ENCODE results near the gene ZNF320.
"Not testable (repeated sequence)": the region's sequence is repeated elsewhere in the genome, so short reads cannot be mapped to it uniquely, and the experiment has no call there.

The ZNF320 gene

DNA sequence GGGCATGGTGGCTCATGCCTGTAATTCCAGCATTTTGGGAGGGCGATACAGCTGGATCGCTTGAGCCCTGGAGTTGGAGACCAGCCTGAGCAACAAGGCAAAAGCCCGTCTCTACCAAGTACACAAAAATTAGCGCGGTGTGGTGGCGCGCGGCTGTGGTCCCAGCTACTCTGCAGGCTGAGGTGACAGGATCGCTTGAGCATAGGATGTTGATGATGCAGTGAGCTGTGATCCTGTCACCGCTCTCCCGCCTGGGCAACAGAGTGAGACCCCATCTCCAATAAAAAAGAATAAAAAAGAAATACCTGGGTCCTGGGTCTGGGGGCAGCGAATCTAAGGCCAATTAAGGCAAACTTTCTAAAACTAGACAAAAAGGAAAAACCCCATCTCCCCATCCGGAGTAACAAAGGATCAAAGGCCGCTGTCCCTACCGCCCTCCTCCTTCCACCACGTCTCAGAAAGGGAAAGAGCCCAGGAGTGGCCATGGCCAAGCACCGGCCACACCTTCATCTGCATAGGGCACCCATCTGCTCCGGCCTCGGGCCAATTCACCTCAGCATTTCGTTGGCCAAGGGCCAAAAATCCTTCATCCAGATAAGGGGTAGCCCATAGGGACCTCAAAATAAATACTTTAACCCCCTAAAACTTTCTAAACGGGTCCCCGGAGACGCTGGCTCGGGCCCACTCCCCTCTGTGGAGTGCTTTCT, 851 bp downstream of the ZNF320 start:
- DNase-seq = peak; percentile 22
- peaks cover 32 to 46% of the 10 kb centered on the region in 2 donors for H3K36me3 Mint-ChIP-seq

DNA sequence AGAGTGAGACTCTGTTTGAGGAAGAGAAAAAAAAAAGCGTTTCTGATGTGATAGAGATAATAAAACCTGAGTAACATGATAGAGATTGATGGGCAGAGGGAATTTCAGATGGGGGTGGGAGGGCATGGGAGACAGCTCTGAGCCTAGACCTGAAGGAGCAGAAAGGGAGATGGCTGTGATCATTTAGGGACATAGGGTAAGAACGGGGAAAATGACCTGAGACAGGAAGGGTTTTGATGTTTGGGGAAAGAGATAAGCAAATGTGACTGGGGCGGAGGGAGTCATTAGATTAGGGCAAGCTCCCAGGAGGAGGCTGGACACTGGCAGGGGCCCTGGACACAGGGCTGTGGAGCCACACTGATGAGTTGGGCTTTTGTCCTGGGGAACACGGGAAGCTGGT, 6.1 kb downstream of the ZNF320 start:
- Mint-ChIP-seq H3K36me3 (peaks cover 67 to 80% of the 10 kb centered on the region in 2 donors), H3K27ac (no peak overlapping the region), H3K4me3 (no peak overlapping the region), H3K9me3 (peaks cover 0 to 5% of the 10 kb centered on the region in 2 donors), H3K4me1 (peaks cover 12 to 26% of the 10 kb centered on the region in 2 donors), H3K27me3 (no peaks in the 10 kb centered on the region)
- no peak for ATAC-seq (replicated peaks)
- no peak for DNase-seq

More for the DNA sequence above, 851 bp downstream of the ZNF320 start:
- H3K27me3 Mint-ChIP-seq = no peaks in the 10 kb centered on the region
- H3K4me1 Mint-ChIP-seq = peaks cover 17 to 45% of the 10 kb centered on the region in 2 donors
- peak overlapping the region; percentile 92 to 98 for H3K4me3 Mint-ChIP-seq
- ATAC-seq (replicated peaks) = peak; percentile 8 to 9
- H3K27ac Mint-ChIP-seq = peak overlapping the region; percentile 93
- peaks cover 5 to 9% of the 10 kb centered on the region in 2 donors for H3K9me3 Mint-ChIP-seq

DNA sequence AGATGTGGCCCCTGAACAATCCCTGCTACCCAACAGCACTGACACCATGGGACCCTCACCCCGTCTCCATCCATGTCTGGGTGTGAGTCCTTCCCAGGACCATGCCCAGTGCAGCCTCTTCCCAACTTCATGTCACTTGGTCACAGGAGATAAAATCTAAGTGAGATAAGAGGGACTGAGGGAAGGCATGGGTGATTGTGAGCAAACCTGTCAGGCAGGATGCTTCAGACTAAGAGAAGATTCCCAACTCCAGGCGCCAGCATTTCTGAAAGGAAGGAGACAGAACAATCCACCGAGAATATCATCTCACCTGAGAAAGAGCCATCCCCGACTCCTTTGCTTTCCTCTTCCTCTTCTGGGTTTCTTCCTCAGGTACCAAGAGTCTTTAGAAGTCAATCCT, 7.5 kb downstream of the ZNF320 start:
- H3K9me3 Mint-ChIP-seq = peaks cover 0 to 5% of the 10 kb centered on the region in 2 donors
- no peaks in the 10 kb centered on the region for H3K27me3 Mint-ChIP-seq
- H3K36me3 Mint-ChIP-seq = peaks cover 73 to 80% of the 10 kb centered on the region in 2 donors
- peaks cover 11 to 19% of the 10 kb centered on the region in 2 donors for H3K4me1 Mint-ChIP-seq
- no peak overlapping the region for H3K27ac Mint-ChIP-seq
- no peak for DNase-seq
- H3K4me3 Mint-ChIP-seq = no peak overlapping the region
- ATAC-seq (replicated peaks) = no peak

DNA sequence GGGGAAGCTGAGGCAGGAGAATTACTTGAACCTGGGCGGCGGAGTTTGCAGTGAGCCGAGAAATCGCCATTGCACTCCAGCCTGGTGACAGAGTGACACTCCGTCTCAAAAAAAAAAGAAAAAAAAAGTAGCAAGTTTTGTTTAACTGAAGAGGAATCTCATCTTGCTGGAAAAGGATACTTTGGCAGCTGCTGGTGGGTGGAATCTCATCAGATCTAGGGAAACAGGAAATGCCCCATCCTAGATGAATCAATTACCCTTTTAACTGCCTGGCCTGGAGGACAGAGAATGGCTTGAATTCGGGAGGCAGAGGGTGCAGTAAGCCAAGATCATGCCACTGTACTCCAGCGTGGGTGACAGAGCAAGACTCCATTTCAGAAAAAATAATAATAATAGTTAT, 8.4 kb downstream of the ZNF320 start:
- no peak for DNase-seq
- H3K36me3 Mint-ChIP-seq = peaks cover 75 to 82% of the 10 kb centered on the region in 2 donors
- peaks cover 2 to 7% of the 10 kb centered on the region in 2 donors for H3K9me3 Mint-ChIP-seq
- H3K27ac Mint-ChIP-seq = peak overlapping the region; percentile 56
- H3K27me3 Mint-ChIP-seq = no peaks in the 10 kb centered on the region
- no peak overlapping the region for H3K4me3 Mint-ChIP-seq
- peaks cover 8 to 14% of the 10 kb centered on the region in 2 donors for H3K4me1 Mint-ChIP-seq
- no peak for ATAC-seq (replicated peaks)

DNA sequence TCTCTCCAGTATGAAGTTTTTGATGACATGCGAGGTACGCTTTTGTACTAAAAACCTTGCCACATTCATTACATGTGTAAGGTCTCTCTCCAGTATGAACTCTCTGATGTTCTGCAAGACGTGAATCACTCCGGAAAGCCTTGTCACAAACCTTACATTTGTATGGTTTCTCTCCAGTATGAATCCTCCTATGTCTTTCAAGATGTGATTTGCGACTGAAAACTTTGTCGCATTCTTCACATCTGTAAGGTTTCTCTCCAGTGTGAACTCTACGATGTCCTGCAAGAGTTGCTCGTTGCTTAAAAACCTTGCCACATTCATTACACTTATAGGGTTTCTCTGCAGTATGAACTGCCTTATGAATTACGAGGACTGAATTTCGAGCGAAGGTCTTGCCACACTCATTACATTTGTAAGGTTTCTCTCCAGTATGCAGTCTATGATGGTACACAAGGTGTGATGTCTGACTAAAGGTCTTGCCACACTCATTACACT, 16.5 kb downstream of the ZNF320 start:
- Mint-ChIP-seq H3K9me3 (peaks cover 33 to 36% of the 10 kb centered on the region in 2 donors), H3K36me3 (peaks cover 80 to 87% of the 10 kb centered on the region in 2 donors), H3K27ac (peak overlapping the region; percentile 21), H3K27me3 (no peaks in the 10 kb centered on the region), H3K4me3 (no peak overlapping the region), H3K4me1 (no peaks in the 10 kb centered on the region)
- DNase-seq = no peak
- ATAC-seq (replicated peaks) = no peak

DNA sequence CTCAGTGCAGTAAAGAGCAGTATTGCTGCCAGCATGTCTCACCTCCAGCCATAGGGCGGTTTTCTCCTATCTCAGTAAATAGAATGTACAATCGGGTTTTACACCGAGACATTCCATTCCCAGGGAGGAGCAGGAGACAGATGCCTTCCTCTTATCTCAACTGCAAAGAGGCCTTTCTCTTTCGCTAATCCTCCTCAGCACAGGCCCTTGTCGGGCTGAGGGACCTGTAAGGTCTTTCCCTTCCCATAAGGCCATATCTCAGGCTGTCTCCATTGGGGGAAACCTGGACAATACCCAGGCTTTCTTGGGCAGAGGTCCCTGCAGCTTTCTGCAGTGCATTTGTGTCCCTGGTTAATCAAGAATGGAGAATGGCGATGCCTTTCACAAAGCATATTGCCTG, 24.4 kb downstream of the ZNF320 start:
- not testable (repeated sequence) for H3K27ac Mint-ChIP-seq; H3K4me1 Mint-ChIP-seq; DNase-seq; H3K27me3 Mint-ChIP-seq; ATAC-seq (replicated peaks); H3K4me3 Mint-ChIP-seq
- peaks cover 10 to 16% of the 10 kb centered on the region in 2 donors for H3K9me3 Mint-ChIP-seq
- H3K36me3 Mint-ChIP-seq = peaks cover 26 to 42% of the 10 kb centered on the region in 2 donors

DNA sequence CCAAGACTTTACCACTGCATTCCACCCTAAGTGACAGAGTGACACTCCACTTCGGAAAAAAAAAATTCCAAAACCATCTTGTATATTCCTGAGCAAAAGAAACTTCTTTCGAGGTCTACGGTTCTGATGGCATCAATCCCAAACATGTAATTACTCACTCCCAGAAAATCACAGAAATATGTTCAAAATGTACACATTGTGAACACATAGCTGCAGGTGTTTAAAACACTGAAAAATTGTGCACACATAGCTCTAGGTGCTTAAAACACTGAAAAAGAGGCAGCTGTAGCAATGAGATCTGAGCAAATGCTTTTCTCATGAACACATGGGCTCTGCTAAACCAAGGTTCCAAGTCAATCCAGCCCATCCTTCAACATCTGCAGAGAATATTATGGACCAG, 26.0 kb downstream of the ZNF320 start:
- H3K36me3 Mint-ChIP-seq = peaks cover 15 to 34% of the 10 kb centered on the region in 2 donors

DNA sequence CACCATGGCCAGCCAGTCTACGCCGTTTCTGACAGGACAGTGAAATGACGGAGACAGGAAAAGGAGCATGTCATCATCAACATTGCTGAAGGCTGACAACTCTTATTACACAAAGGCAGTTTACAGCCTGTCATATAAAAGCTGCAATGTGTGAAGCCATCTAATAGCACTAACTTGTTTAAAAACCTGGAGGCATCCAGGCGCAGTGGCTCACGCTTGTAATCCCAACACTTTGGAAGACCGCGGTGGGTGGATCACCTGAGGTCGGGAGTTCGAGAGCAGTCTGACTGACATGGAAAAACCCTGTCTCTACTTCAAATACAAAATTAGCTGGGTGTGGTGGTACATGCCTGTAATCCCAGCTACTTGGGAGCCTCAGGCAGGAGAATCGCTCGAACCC, 29.4 kb downstream of the ZNF320 start:
- H3K27me3 Mint-ChIP-seq; H3K4me3 Mint-ChIP-seq; DNase-seq; H3K9me3 Mint-ChIP-seq; H3K27ac Mint-ChIP-seq; H3K4me1 Mint-ChIP-seq; ATAC-seq (replicated peaks): not testable (repeated sequence)
- H3K36me3 Mint-ChIP-seq = peaks cover 10 to 20% of the 10 kb centered on the region in 2 donors

More for the DNA sequence above, 26.0 kb downstream of the ZNF320 start:
- Mint-ChIP-seq H3K4me3 (no peak overlapping the region), H3K9me3 (peaks cover 3 to 10% of the 10 kb centered on the region in 2 donors), H3K27me3 (no peaks in the 10 kb centered on the region), H3K27ac (no peak overlapping the region), H3K4me1 (no peaks in the 10 kb centered on the region)
- DNase-seq (no peak), ATAC-seq (replicated peaks) (no peak)

DNA sequence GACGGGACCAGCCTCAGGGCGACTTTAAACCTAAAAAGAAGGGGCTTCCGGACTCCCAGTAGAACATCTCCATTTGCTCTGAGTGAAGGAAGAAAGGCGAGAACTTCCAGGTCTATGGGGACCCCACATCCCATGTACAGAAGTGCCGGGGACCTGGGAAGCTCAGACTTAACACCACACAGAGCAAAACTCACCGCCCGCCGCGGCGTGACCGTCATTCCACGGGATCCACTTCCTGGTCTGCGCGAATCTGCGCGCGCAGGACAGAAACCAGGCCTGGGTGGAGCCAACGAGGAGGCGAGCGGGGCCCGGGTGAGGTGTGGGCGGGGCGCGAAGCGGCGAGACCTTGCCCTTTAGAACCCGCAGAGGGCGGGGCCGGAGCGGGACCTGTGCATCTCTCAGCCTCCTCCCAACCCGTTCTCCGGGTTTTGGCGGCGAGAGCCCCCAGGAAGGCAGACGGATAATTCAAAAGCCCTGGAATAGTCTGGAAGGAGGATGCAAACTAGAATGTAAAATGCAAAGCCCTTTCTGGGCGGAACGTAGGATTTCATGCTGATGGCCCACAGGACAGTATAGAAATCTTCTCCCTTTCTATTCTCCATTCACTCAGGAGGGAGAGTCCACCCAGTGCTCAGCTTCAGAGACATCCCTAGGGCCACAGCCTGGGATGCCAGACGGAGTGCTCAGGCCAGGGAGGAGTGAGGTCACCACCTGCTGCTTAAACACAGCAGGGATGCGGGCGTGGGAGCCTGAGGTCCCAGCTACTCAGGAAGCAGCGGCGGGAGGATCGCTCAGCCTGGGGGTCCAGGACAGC, 39.9 kb downstream of the ZNF320 start, which contains the start of gene ZNF468:
Gene ZNF468 (minus strand): TSS at position 242 of the 814 bp plus-strand sequence. CDS start 3,347 bp downstream, outside the sequence.
- DNase-seq = peak; percentile 71
- not testable (repeated sequence) for H3K27me3 Mint-ChIP-seq, H3K9me3 Mint-ChIP-seq
- peak within 1 kb of the TSS; percentile 84 to 95 for H3K4me3 Mint-ChIP-seq
- H3K27ac Mint-ChIP-seq = peak within 1 kb of the TSS; percentile 92
- H3K4me1 Mint-ChIP-seq = peaks cover 10 to 30% of the 10 kb centered on the region in 2 donors
- H3K36me3 Mint-ChIP-seq = peaks cover 20 to 39% of the 10 kb centered on the region in 2 donors
- ATAC-seq (replicated peaks) = peak; percentile 99

DNA sequence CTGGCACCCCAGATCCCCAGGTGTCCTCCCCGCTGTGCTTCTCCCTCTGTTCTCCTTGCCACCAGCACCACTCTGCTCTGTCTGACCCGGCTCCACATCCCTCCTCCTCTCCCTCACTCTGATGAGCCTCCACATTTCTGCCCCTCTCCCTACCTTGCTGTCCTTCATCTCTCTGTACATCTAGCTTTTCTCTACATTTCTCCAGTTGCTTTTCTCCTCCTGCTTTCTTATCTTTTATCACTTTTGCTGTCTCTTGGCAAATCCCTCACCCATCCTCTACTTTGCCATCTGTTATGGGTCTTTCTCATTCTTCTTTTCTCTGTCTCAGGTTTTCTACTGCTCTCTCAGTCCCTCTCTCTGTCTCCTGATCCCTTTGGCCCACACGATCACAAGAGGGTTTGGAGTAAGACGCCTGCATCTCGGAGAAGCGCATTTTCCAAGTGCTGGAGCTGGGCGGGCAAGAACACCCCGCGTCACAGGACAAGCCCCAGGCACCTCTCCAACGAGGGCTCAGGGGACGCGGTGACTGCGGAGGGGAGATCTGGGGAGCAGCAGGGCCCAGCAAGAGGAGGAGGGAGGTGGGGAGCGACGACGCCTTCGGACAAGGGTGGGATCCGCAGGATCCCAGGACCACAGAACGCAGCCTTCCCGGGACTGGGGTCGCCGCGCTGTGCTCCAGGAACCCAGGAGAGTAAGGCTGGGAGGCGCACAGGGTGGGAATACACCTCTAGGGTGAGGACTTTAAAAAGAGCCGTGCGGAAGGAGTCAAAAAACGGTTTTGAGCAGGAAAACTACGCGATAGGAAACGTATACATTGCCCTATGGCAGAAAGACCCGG, 40.7 kb downstream of the ZNF320 start:
- not testable (repeated sequence) for H3K27me3 Mint-ChIP-seq, H3K9me3 Mint-ChIP-seq, DNase-seq
- H3K36me3 Mint-ChIP-seq = peaks cover 23 to 37% of the 10 kb centered on the region in 2 donors
- peak overlapping the region; percentile 92 for H3K27ac Mint-ChIP-seq
- H3K4me3 Mint-ChIP-seq = peak overlapping the region; percentile 84 to 95
- ATAC-seq (replicated peaks) = peak; percentile 34 to 36
- peaks cover 10 to 30% of the 10 kb centered on the region in 2 donors for H3K4me1 Mint-ChIP-seq

All from stimulated activated naive B cell treated with anti-CD40 and anti-IgM and Interleukin-4, amounts not matched to agents 10 μg/mL and 1 μg/mL and 100 μg/mL, for 72 hours (primary cell).